VCaP (cell line): Measurements from ENCODE around the gene RAB20.

ENCODE experiments used
- H3K27ac ChIP-seq: fragments of 450-650 bp; 2 replicates; pipeline ENCODE4 v1.5.1; 2017
- CTCF ChIP-seq: fragments of 450-650 bp; conservative IDR thresholded peaks from 2 replicates; pipeline ENCODE4 v1.5.1; 2017; ENCODE audit warnings: mild to moderate bottlenecking, moderate library complexity

Gene RAB20

GRCh38 chr13:110559429-110559943 is 2.0 kb downstream of the RAB20 start:
- TF ChIP-seq CTCF: peak; percentile 71
- H3K27ac ChIP-seq: peak overlapping the region; percentile 99

GRCh38 chr13:110557610-110558305 is 3.8 kb downstream of the RAB20 start:
- TF ChIP-seq CTCF: no peak; the same call in 1 of the 2 replicates
- peak overlapping the region; percentile 99 for H3K27ac ChIP-seq

- TF ChIP-seq CTCF: no peak
These were observed 4.4 kb downstream of the RAB20 start for GRCh38 chr13:110557082-110557481.

GRCh38 chr13:110556224-110556606 is 5.3 kb downstream of the RAB20 start:
- H3K27ac ChIP-seq: peak overlapping the region; percentile 99
- TF ChIP-seq CTCF: no peak

More at GRCh38 chr13:110557082-110557481, 4.4 kb downstream of the RAB20 start:
- H3K27ac ChIP-seq: peak overlapping the region; percentile 99

GRCh38 chr13:110555601-110556223 is 5.8 kb downstream of the RAB20 start:
- TF ChIP-seq CTCF: 0 out of 2 replicates have a peak, but pooled peaks have one; percentile 29
- peak overlapping the region; percentile 99 for H3K27ac ChIP-seq

GRCh38 chr13:110554946-110555345 is 6.6 kb downstream of the RAB20 start:
- no peak for TF ChIP-seq CTCF

GRCh38 chr13:110554227-110554836 is 7.2 kb downstream of the RAB20 start:
- H3K27ac ChIP-seq: peak overlapping the region; percentile 99; the same call in 1 of the 2 replicates
- TF ChIP-seq CTCF: no peak

More at GRCh38 chr13:110554946-110555345, 6.6 kb downstream of the RAB20 start:
- H3K27ac ChIP-seq: peak overlapping the region; percentile 99
